H1 (cell line): ENCODE data around the gene RALGDS. TPM values are rescaled to one million over a fixed set of nuclear protein-coding genes. Genes with fewer than 3 reads are reported as not detected.
"Not testable (repeated sequence)": the region's sequence is repeated elsewhere in the genome, so short reads cannot be mapped to it uniquely, and the experiment has no call there.

Experiments used
- CTCF ChIA-PET: fragments of 300-600 bp; sonication (Branson Sonifier 250); formaldehyde crosslinking; loops from one replicate; lab custom pipeline; 2021; ENCODE audit not compliant: partially characterized antibody; lab: Charles Lee
- POLR2A ChIA-PET: fragments of 300-600 bp; sonication (Branson Sonifier 250); formaldehyde crosslinking; loops from one replicate; lab custom pipeline; 2021; ENCODE audit warnings: inconsistent platforms; ENCODE audit not compliant: partially characterized antibody; lab: Charles Lee
- DNase-seq, 2 experiments: peaks; one replicate each; pipeline versions ENCODE4 v3.0.0 to v3.0.0-alpha.2; 2010 to 2022; ENCODE audit warnings: low spot score in 2 of 2, low read depth in 1 of 2, mixed read lengths in 1 of 2
- FAIRE-seq: peaks from 2 replicates; lab custom pipeline; 2011; peaks lifted over from hg19 to GRCh38; lab: Jason Lieb, UNC
- H2AFZ ChIP-seq: 2 replicates; pipeline ENCODE4 v1.8.1; 2012; ENCODE audit warnings: low read length, inconsistent platforms
- H2AK5ac ChIP-seq: 2 replicates; pipeline ENCODE4 v1.6.1; 2013; ENCODE audit warnings: low read depth, low read length
- H2BK120ac ChIP-seq: replicated peaks from 2 replicates; pipeline ENCODE3; 2013; ENCODE audit warnings: low read depth, low read length, inconsistent platforms
- H2BK12ac ChIP-seq: 2 replicates; pipeline ENCODE4 v1.6.1; 2013; ENCODE audit warnings: low read depth, low read length
- H2BK15ac ChIP-seq: 2 replicates; pipeline ENCODE4 v1.6.1; 2013; ENCODE audit warnings: low read length
- H2BK20ac ChIP-seq: 2 replicates; pipeline ENCODE4 v1.6.1; 2013; ENCODE audit warnings: low read length
- H2BK5ac ChIP-seq: 2 replicates; pipeline ENCODE4 v1.6.1; 2013; ENCODE audit warnings: low read depth, low read length
- H3K14ac ChIP-seq: 2 replicates; pipeline ENCODE4 v1.6.1; 2013; ENCODE audit warnings: inconsistent platforms; ENCODE audit not compliant: insufficient read length
- H3K18ac ChIP-seq: 2 replicates; pipeline ENCODE4 v1.6.1; 2013; ENCODE audit warnings: low read length; ENCODE audit errors: extremely low read depth
- H3K23ac ChIP-seq: 2 replicates; pipeline ENCODE4 v1.6.1; 2013; ENCODE audit warnings: inconsistent platforms; ENCODE audit not compliant: insufficient read length
- H3K23me2 ChIP-seq: 2 replicates; pipeline ENCODE4 v1.6.1; 2013; ENCODE audit warnings: low read depth, low read length
- H3K27ac ChIP-seq: 2 replicates; pipeline ENCODE4 v1.6.1; 2011; ENCODE audit warnings: low read depth, low read length, inconsistent platforms
- H3K27me3 ChIP-seq, 4 experiments: replicated peaks in 1 of 4; 1 replicate in 1 of 4; 2 replicates in 3 of 4; pipeline versions ENCODE4 v1.6.1 to v1.8.1; 2011 to 2013; ENCODE audit warnings: low read length in 3 of 4, mild to moderate bottlenecking in 3 of 4, inconsistent platforms in 2 of 4, mixed read lengths in 2 of 4, moderate library complexity in 1 of 4; ENCODE audit not compliant: control insufficient read depth in 3 of 4, insufficient read depth in 3 of 4; ENCODE audit errors: extremely low read depth in 1 of 4
- H3K36me3 ChIP-seq, 4 experiments: 2 replicates each; pipeline versions ENCODE4 v1.6.1 to v1.8.1; 2011 to 2013; ENCODE audit warnings: mild to moderate bottlenecking in 4 of 4, low read length in 3 of 4, moderate library complexity in 2 of 4, control low read depth in 1 of 4, inconsistent platforms in 1 of 4; ENCODE audit not compliant: insufficient read depth in 4 of 4, control insufficient read depth in 2 of 4
- H3K4ac ChIP-seq: replicated peaks from 2 replicates; pipeline ENCODE3; 2013; ENCODE audit warnings: low read length, low read depth, mixed read lengths, inconsistent platforms; ENCODE audit not compliant: insufficient read length
- H3K4me1 ChIP-seq, 4 experiments: replicated peaks in 1 of 4; 1 replicate in 1 of 4; 2 replicates in 3 of 4; pipeline versions ENCODE4 v1.6.1 to v1.8.1; 2011 to 2013; ENCODE audit warnings: low read length in 3 of 4, inconsistent platforms in 2 of 4, mixed read lengths in 1 of 4; ENCODE audit not compliant: insufficient read depth in 4 of 4, control insufficient read depth in 3 of 4
- H3K4me2 ChIP-seq, 2 experiments: 2 replicates each; pipeline versions ENCODE4 v1.6.1 to v1.8.1; 2011 to 2013; ENCODE audit warnings: low read depth in 2 of 2, low read length in 2 of 2, control low read depth in 1 of 2, inconsistent platforms in 1 of 2, mild to moderate bottlenecking in 1 of 2; ENCODE audit not compliant: insufficient read depth in 1 of 2
- H3K4me3 ChIP-seq, 4 experiments: fragments of 200-600, 300-600 bp in 1 of 4; sonication (generic), shearing (Covaris generic), sonication (Bioruptor Twin) in 1 of 4; 2 replicates each; pipeline versions ENCODE4 v1.5.1 to v1.8.1; 2011 to 2016; ENCODE audit warnings: low read length in 4 of 4, low read depth in 3 of 4, control low read depth in 2 of 4, inconsistent platforms in 2 of 4, mild to moderate bottlenecking in 2 of 4, mixed read lengths in 1 of 4, moderate library complexity in 1 of 4; ENCODE audit not compliant: insufficient read depth in 2 of 4; ENCODE audit errors: extremely low read depth in 1 of 4
- H3K56ac ChIP-seq: replicated peaks from 2 replicates; pipeline ENCODE3; 2013; ENCODE audit warnings: low read depth, mild to moderate bottlenecking, mixed read lengths, low read length, inconsistent platforms; ENCODE audit not compliant: insufficient read length
- H3K79me1 ChIP-seq: 2 replicates; pipeline ENCODE4 v1.6.1; 2013; ENCODE audit warnings: low read depth, low read length, control low read depth
- H3K79me2 ChIP-seq, 2 experiments: 2 replicates each; pipeline versions ENCODE4 v1.6.1 to v1.8.1; 2012 to 2013; ENCODE audit warnings: low read length in 2 of 2, mild to moderate bottlenecking in 2 of 2, inconsistent platforms in 1 of 2; ENCODE audit not compliant: insufficient read depth in 2 of 2, control insufficient read depth in 1 of 2
- H3K9ac ChIP-seq, 4 experiments: replicated peaks in 1 of 4; 1 replicate in 1 of 4; 2 replicates in 3 of 4; pipeline versions ENCODE4 v1.6.1 to v1.8.1; 2011 to 2013; ENCODE audit warnings: low read depth in 3 of 4, low read length in 3 of 4, control low read depth in 2 of 4, mild to moderate bottlenecking in 2 of 4, moderate library complexity in 2 of 4, inconsistent platforms in 1 of 4; ENCODE audit errors: extremely low read depth in 1 of 4
- H3K9me3 ChIP-seq, 2 experiments: 2 replicates each; pipeline versions ENCODE4 v1.6.1 to v1.8.1; 2012 to 2013; ENCODE audit warnings: mild to moderate bottlenecking in 2 of 2, moderate library complexity in 2 of 2, control low read depth in 1 of 2, inconsistent platforms in 1 of 2, low read depth in 1 of 2, low read length in 1 of 2, mixed read lengths in 1 of 2; ENCODE audit not compliant: insufficient read depth in 2 of 2
- H4K20me1 ChIP-seq, 2 experiments: replicated peaks in 1 of 2; 2 replicates each; pipeline versions ENCODE3 to v1.8.1; 2011 to 2013; ENCODE audit warnings: inconsistent platforms in 2 of 2, low read length in 2 of 2, mild to moderate bottlenecking in 1 of 2; ENCODE audit not compliant: insufficient read depth in 2 of 2, control insufficient read depth in 1 of 2
- H4K5ac ChIP-seq: 2 replicates; pipeline ENCODE4 v1.6.1; 2013; ENCODE audit warnings: low read length, low read depth, mixed read lengths, inconsistent platforms; ENCODE audit not compliant: insufficient read length
- H4K8ac ChIP-seq: 2 replicates; pipeline ENCODE4 v1.8.0; 2013; ENCODE audit warnings: mild to moderate bottlenecking, moderate library complexity, low read length, inconsistent platforms; ENCODE audit not compliant: insufficient read depth; ENCODE audit errors: extremely low read depth
- H4K91ac ChIP-seq: replicated peaks from 2 replicates; pipeline ENCODE3; 2013; ENCODE audit warnings: low read length, mixed read lengths, inconsistent platforms; ENCODE audit not compliant: insufficient read length
- WGBS, 2 experiments: shearing (Covaris generic) in 1 of 2; methylation state at CpG; one replicate each; pipeline versions ENCODE4 v1.1.6 to v1.1.7; 2013 to 2015; ENCODE audit warnings: low lambda C conversion rate in 2 of 2, mixed read lengths in 2 of 2, inconsistent platforms in 1 of 2, low coverage in 1 of 2, missing lambda C conversion rate in 1 of 2; ENCODE audit not compliant: insufficient replicate concordance in 2 of 2, insufficient coverage in 1 of 2, insufficient read length in 1 of 2; ENCODE audit errors: extremely low coverage in 1 of 2, missing lambda C conversion rate in 1 of 2; 5-methylcytosine and 5-hydroxymethylcytosine counted together
- polyA plus RNA-seq, 7 experiments: library from polyadenylated mRNA; depleted of rRNA in 3 of 7; stranded (reverse) in 5 of 7; unstranded in 2 of 7; fragments of >200 nt in 5 of 7; fragments of 200-250 nt in 2 of 7; gene quantifications; 1 replicate in 5 of 7; 2 replicates in 1 of 7; 4 replicates in 1 of 7; pipeline versions ENCODE4 v1.2.1 to v1.2.3, GENCODE V29; 2011 to 2013; ENCODE audit warnings: missing spikeins in 2 of 7, mixed read lengths in 2 of 7
- total RNA-seq: library from RNA; stranded (reverse); fragmentation: NEBNext Ultra II Directional; extraction: Animal tissue kit (Norgen Biotek cat#: 25700); gene quantifications from 2 replicates; pipeline ENCODE4 v1.2.1, GENCODE V29; 2021

The RALGDS gene
- total and polyA plus RNA-seq, 2 of the 8 experiments (the other 6 are each of a cell fraction or from before 2014, with no cell fraction given) = 14.5 to 25.5 TPM

DNA sequence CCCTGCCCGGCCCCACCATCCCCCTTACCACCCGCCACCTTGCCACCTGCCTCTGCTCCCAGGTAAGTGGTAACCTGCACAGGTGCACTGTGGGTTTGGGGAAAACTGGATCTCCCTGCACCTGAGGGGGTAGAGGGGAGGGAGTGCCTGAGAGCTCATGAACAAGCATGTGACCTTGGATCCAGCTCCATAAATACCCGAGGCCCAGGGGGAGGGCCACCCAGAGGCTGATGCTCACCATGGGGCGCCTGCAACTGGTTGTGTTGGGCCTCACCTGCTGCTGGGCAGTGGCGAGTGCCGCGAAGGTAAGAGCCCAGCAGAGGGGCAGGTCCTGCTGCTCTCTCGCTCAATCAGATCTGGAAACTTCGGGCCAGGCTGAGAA is 59.3 kb downstream of the RALGDS start, which contains the start of gene CEL:
CEL (plus strand) TSS at position 218 of the 382 bp plus-strand sequence; CDS start at position 240, 22 bp downstream.
- POLR2A ChIA-PET, H3K4me2 ChIP-seq, H3K23me2 ChIP-seq, H2BK120ac ChIP-seq, H3K14ac ChIP-seq, H3K4me3 ChIP-seq, H3K9ac ChIP-seq, H2AFZ ChIP-seq, H4K8ac ChIP-seq, H3K79me2 ChIP-seq, H3K9me3 ChIP-seq, H3K23ac ChIP-seq, H3K79me1 ChIP-seq, H3K27me3 ChIP-seq, H4K20me1 ChIP-seq, H3K4ac ChIP-seq, DNase-seq, H3K27ac ChIP-seq, FAIRE-seq: not testable (repeated sequence)
- whole genome bisulfite sequencing, 2 experiments = 84% methylated on average over 3 of the region's 9 CpGs; no CpG with 5 or more reads in 1 of the 2 experiments
- H3K18ac ChIP-seq = peak within 1 kb of the TSS; percentile 44
- peaks cover 6 to 23% (median 13%) of the 10 kb centered on the region in 4 experiments for H3K4me1 ChIP-seq
- peak within 1 kb of the TSS; percentile 83; the same call in 1 of the 2 replicates for H2BK5ac ChIP-seq
- peak within 1 kb of the TSS; percentile 1 for H3K56ac ChIP-seq
- peak within 1 kb of the TSS; percentile 72; the same call in 1 of the 2 replicates for H2BK20ac ChIP-seq
- H2AK5ac ChIP-seq = peak within 1 kb of the TSS; percentile 93; the same call in 1 of the 2 replicates
- H2BK15ac ChIP-seq = peak within 1 kb of the TSS; percentile 29; the same call in 1 of the 2 replicates
- H2BK12ac ChIP-seq = peak within 1 kb of the TSS; percentile 71; the same call in 1 of the 2 replicates
- peak within 1 kb of the TSS; percentile 98 for H4K91ac ChIP-seq
- H3K36me3 ChIP-seq = peaks cover 0 to 11% (median 4%) of the 10 kb centered on the region in 4 experiments; a peak in 4 of 8 replicates
- CTCF ChIA-PET = interaction anchor here (1.2 kb wide), 1 partner anchor 86 kb away, joined by 4 read pairs; no protein-coding TSS in a partner anchor
- peak within 1 kb of the TSS; percentile 50 for H4K5ac ChIP-seq
